Right lobe of liver (tissue), 6 donors: ENCODE results near the gene NPIPA3. TPM values are rescaled to one million over a fixed set of nuclear protein-coding genes. Genes with fewer than 3 reads are reported as not detected.
A peak's percentile ranks its signal among the peaks of the same experiment; 100 is the strongest.
"Not testable (repeated sequence)": the region's sequence is repeated elsewhere in the genome, so short reads cannot be mapped to it uniquely, and the experiment has no call there.

Source experiments
- ATAC-seq, 4 donors: fragments of 200-7000 bp; cut with Tn5 transposase; one replicate each; pipeline ENCODE4 v1.9.1; 2020; ENCODE audit warnings: mild to moderate bottlenecking in 4 of 4, moderate library complexity in 4 of 4
- DNase-seq, 3 donors: peaks; one replicate each; pipeline ENCODE4 v3.0.0-alpha.2; 2020
- H3K27ac ChIP-seq, 3 donors: fragments of 200-600 bp; one replicate each; pipeline ENCODE4 v1.8.0; 2022
- H3K27me3 ChIP-seq, 2 donors: fragments of 200-600 bp; one replicate each; pipeline ENCODE4 v1.8.0; 2022
- H3K36me3 ChIP-seq, 4 donors: fragments of 200-600 bp; sonication (generic) in 1 of 4; one replicate each; pipeline versions ENCODE4 v1.5.1 to v1.8.0; 2017 to 2022; ENCODE audit warnings: control low read depth in 1 of 4
- H3K4me1 ChIP-seq, 4 donors: fragments of 200-600 bp; sonication (generic) in 1 of 4; one replicate each; pipeline versions ENCODE4 v1.5.1 to v1.8.0; 2017 to 2022; ENCODE audit warnings: control low read depth in 1 of 4
- H3K4me3 ChIP-seq, 3 donors: fragments of 200-600 bp; one replicate each; pipeline ENCODE4 v1.8.0; 2022
- H3K9me3 ChIP-seq, 4 donors: fragments of 200-600 bp; sonication (generic) in 1 of 4; one replicate each; pipeline versions ENCODE4 v1.5.1 to v1.8.0; 2017 to 2022; ENCODE audit warnings: control low read depth in 1 of 4
- CTCF ChIP-seq, 4 donors: fragments of 200-600 bp in 3 of 4; fragments of 450-650 bp in 1 of 4; IDR thresholded peaks; one replicate each; pipeline versions ENCODE4 v1.5.1 to v1.8.0; 2016 to 2022; ENCODE audit warnings: antibody characterized with exemption in 4 of 4, mild to moderate bottlenecking in 2 of 4
- POLR2A ChIP-seq: fragments of 450-650 bp; IDR thresholded peaks from one replicate; pipeline ENCODE4 v1.6.1; 2017; ENCODE audit warnings: antibody characterized with exemption, mild to moderate bottlenecking
- WGBS: methylation state at CpG from one replicate; pipeline ENCODE4 v1.1.6; 2018; ENCODE audit warnings: low coverage, low lambda C conversion rate; ENCODE audit not compliant: insufficient coverage; ENCODE audit errors: missing lambda C conversion rate; 5-methylcytosine and 5-hydroxymethylcytosine counted together
- intact Hi-C, 2 donors: fragments of 100-400 bp; cut with DNase I; formaldehyde crosslinking; loops; one replicate each; pipeline versions ENCODE4 v1.11.2 to v1.14.1; 2022
- total RNA-seq, 6 experiments: library from RNA; depleted of rRNA in 2 of 6; stranded (reverse); fragments of >200 nt in 2 of 6; fragmentation: NEBNext Ultra II Directional in 3 of 6; extraction: Animal tissue kit (Norgen Biotek cat#: 25700) in 3 of 6; gene quantifications; one replicate each; pipeline versions ENCODE4 v1.1.0 to v1.2.4, GENCODE V29; 2016 to 2023
- donor health status: DM: no; HTN: yes; CAD: no.
- donor health status: DM: no; HTN: no; CAD: no.
- donor health status: DM: no; HTN: no; CAD: no.
- donor health status: DM: no; HTN: yes; CAD: no.
- donor health status: DM: no; HTN: yes; CAD: no.

NPIPA3 gene
- total RNA-seq, 6 experiments from 2014 or later, result 0.86 to 1.9 (median 1.2) TPM; not detected in 3

GRCh38 chr16:14678748-14679497 is 24.3 kb upstream of the NPIPA3 start:
- intact Hi-C loops, result no loop called here
- Histone ChIP-seq H3K4me3 (no peak overlapping the region), H3K27ac (no peak overlapping the region), H3K27me3 (no peaks in the 10 kb centered on the region), H3K9me3 (no peaks in the 10 kb centered on the region), H3K4me1 (no peaks in the 10 kb centered on the region), H3K36me3 (no peaks in the 10 kb centered on the region)
- no peak for ATAC-seq
- TF ChIP-seq CTCF (IDR thresholded peaks at IDR 0.05) (no peak), POLR2A (no peak)
- no peak for DNase-seq
- WGBS, result 62% methylated on average over 11 of the region's 11 CpGs

- intact Hi-C loops, DNase-seq, H3K27ac ChIP-seq, H3K36me3 ChIP-seq, H3K4me1 ChIP-seq, H3K4me3 ChIP-seq, H3K9me3 ChIP-seq, H3K27me3 ChIP-seq, ATAC-seq: not testable (repeated sequence)
- WGBS, result 53% methylated on average over 2 of the region's 7 CpGs
Observed at GRCh38 chr16:14680396-14680795, 22.8 kb upstream of the NPIPA3 start.

- WGBS, result 69% methylated on average over 1 of the region's 4 CpGs
Observed at GRCh38 chr16:14681115-14681514, 22.1 kb upstream of the NPIPA3 start.

GRCh38 chr16:14682121-14682520 is 21.1 kb upstream of the NPIPA3 start:
- H3K27me3 ChIP-seq, result no peaks in the 10 kb centered on the region
- H3K4me1 ChIP-seq, result no peaks in the 10 kb centered on the region
- intact Hi-C loops, result no loop called here
- H3K4me3 ChIP-seq, result no peak overlapping the region
- no peaks in the 10 kb centered on the region for H3K9me3 ChIP-seq
- no peak overlapping the region for H3K27ac ChIP-seq
- ATAC-seq, result no peak
- no peak for TF ChIP-seq CTCF (IDR thresholded peaks at IDR 0.05)
- no peak for TF ChIP-seq POLR2A
- WGBS, result 90% methylated on average over 8 of the region's 8 CpGs
- DNase-seq, result no peak
- H3K36me3 ChIP-seq, result no peaks in the 10 kb centered on the region

More at GRCh38 chr16:14681115-14681514, 22.1 kb upstream of the NPIPA3 start:
- DNase-seq (no peak), ATAC-seq (no peak)
- intact Hi-C loops, result no loop called here
- no peaks in the 10 kb centered on the region for H3K27me3 ChIP-seq
- H3K9me3 ChIP-seq, result no peaks in the 10 kb centered on the region
- no peaks in the 10 kb centered on the region for H3K4me1 ChIP-seq
- TF ChIP-seq POLR2A (no peak), CTCF (IDR thresholded peaks at IDR 0.05) (no peak)
- H3K4me3 ChIP-seq, result no peak overlapping the region
- no peaks in the 10 kb centered on the region for H3K36me3 ChIP-seq
- H3K27ac ChIP-seq, result no peak overlapping the region

GRCh38 chr16:14685870-14686793 is 17.1 kb upstream of the NPIPA3 start:
- DNase-seq, result peak in 1 of 3 donors; percentile 14
- H3K27me3 ChIP-seq, ATAC-seq, H3K36me3 ChIP-seq, H3K27ac ChIP-seq, H3K9me3 ChIP-seq, H3K4me3 ChIP-seq, intact Hi-C loops, H3K4me1 ChIP-seq: not testable (repeated sequence)
- WGBS, result 66% methylated on average over 13 of the region's 15 CpGs

GRCh38 chr16:14694129-14694528 is 9.1 kb upstream of the NPIPA3 start, which contains the start of gene PLA2G10:
PLA2G10 (minus strand) TSS chr16:14694308; CDS start chr16:14694229, 79 bp downstream.
- ATAC-seq, H3K27ac ChIP-seq, DNase-seq, H3K9me3 ChIP-seq, H3K27me3 ChIP-seq, H3K4me1 ChIP-seq, H3K36me3 ChIP-seq, intact Hi-C loops, H3K4me3 ChIP-seq: not testable (repeated sequence)
- WGBS, result no CpG with 5 or more reads among the region's 28 CpGs

GRCh38 chr16:14701859-14702258 is 1.4 kb upstream of the NPIPA3 start:
- H3K9me3 ChIP-seq, H3K4me1 ChIP-seq, H3K27ac ChIP-seq, H3K27me3 ChIP-seq, intact Hi-C loops, H3K4me3 ChIP-seq, DNase-seq, H3K36me3 ChIP-seq: not testable (repeated sequence)
- 28% methylated on average over 3 of the region's 7 CpGs for WGBS
- ATAC-seq, result peak in 2 of 4 donors; percentile 31 to 32

GRCh38 chr16:14702672-14703071 is 539 bp upstream of the NPIPA3 start:
- intact Hi-C loops, H3K27ac ChIP-seq, H3K4me1 ChIP-seq, ATAC-seq, H3K4me3 ChIP-seq, H3K27me3 ChIP-seq, H3K9me3 ChIP-seq, DNase-seq, H3K36me3 ChIP-seq: not testable (repeated sequence)
- WGBS, result no CpG with 5 or more reads among the region's 11 CpGs
